Osteocyte (in vitro differentiated cells): ENCODE measurements around the gene ZDHHC5. TPM values are rescaled to one million over a fixed set of nuclear protein-coding genes. Genes with fewer than 3 reads are reported as not detected.
"Not testable (repeated sequence)": the region's sequence is repeated elsewhere in the genome, so short reads cannot be mapped to it uniquely, and the experiment has no call there.

Experiments used
- DNase-seq: peaks from one replicate; pipeline ENCODE4 v3.0.0; 2021; ENCODE audit warnings: mixed read lengths; ENCODE audit not compliant: unreplicated experiment; ENCODE audit errors: extremely low spot score
- H3K27ac Mint-ChIP-seq: one replicate; pipeline ENCODE4 v1.8.0; 2021; ENCODE audit warnings: mild to moderate bottlenecking, mixed read lengths; ENCODE audit not compliant: unreplicated experiment
- H3K27me3 Mint-ChIP-seq: one replicate; pipeline ENCODE4 v1.8.0; 2021; ENCODE audit warnings: mixed read lengths; ENCODE audit not compliant: unreplicated experiment
- H3K36me3 Mint-ChIP-seq: one replicate; pipeline ENCODE4 v1.8.0; 2021; ENCODE audit warnings: mixed read lengths; ENCODE audit not compliant: unreplicated experiment
- H3K4me1 Mint-ChIP-seq: one replicate; pipeline ENCODE4 v1.8.0; 2021; ENCODE audit warnings: mixed read lengths; ENCODE audit not compliant: unreplicated experiment
- H3K4me3 Mint-ChIP-seq: one replicate; pipeline ENCODE4 v1.8.0; 2021; ENCODE audit warnings: mild to moderate bottlenecking, moderate library complexity, mixed read lengths; ENCODE audit not compliant: unreplicated experiment
- H3K9me3 Mint-ChIP-seq: one replicate; pipeline ENCODE4 v1.8.0; 2021; ENCODE audit warnings: mixed read lengths; ENCODE audit not compliant: unreplicated experiment
- total RNA-seq: library from RNA; stranded (reverse); gene quantifications from 2 replicates; pipeline ENCODE4 v1.2.1, GENCODE V29; 2021
- TF ChIP-seq, protein P1 (sequence below): fragments of 200-600 bp; sonication (generic); IDR thresholded peaks from 2 replicates; pipeline ENCODE4 v1.5.0; 2021; ENCODE audit warnings: antibody characterized with exemption, mild to moderate bottlenecking, moderate library complexity

ZDHHC5 gene
- total RNA-seq, 1 donor from 2014 or later: 60.5 TPM

DNA sequence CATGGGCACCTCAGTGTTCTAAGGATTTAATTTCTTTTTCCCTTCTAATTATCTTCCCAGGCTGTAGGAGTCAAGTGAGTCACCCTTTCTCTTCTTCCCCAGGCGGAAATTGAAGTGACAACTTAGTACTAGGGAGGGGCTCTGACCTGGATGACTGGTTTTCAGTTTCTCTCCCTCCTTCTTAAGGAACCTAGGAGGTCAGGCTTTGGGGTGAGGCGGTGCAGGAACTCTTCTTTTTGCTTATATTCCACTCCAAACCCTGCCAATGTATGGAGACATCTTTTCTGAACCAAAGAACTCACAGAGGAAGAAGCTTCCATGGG lies 12.6 kb downstream of the ZDHHC5 start:
- Mint-ChIP-seq H3K9me3 (no peaks in the 10 kb centered on the region), H3K36me3 (peaks cover 29% of the 10 kb centered on the region), H3K4me1 (peaks cover 5% of the 10 kb centered on the region), H3K27me3 (no peaks in the 10 kb centered on the region), H3K27ac (no peak overlapping the region), H3K4me3 (no peak overlapping the region)
- no peak for DNase-seq
- TF ChIP-seq, protein P1, sequence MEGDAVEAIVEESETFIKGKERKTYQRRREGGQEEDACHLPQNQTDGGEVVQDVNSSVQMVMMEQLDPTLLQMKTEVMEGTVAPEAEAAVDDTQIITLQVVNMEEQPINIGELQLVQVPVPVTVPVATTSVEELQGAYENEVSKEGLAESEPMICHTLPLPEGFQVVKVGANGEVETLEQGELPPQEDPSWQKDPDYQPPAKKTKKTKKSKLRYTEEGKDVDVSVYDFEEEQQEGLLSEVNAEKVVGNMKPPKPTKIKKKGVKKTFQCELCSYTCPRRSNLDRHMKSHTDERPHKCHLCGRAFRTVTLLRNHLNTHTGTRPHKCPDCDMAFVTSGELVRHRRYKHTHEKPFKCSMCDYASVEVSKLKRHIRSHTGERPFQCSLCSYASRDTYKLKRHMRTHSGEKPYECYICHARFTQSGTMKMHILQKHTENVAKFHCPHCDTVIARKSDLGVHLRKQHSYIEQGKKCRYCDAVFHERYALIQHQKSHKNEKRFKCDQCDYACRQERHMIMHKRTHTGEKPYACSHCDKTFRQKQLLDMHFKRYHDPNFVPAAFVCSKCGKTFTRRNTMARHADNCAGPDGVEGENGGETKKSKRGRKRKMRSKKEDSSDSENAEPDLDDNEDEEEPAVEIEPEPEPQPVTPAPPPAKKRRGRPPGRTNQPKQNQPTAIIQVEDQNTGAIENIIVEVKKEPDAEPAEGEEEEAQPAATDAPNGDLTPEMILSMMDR: no peak

DNA sequence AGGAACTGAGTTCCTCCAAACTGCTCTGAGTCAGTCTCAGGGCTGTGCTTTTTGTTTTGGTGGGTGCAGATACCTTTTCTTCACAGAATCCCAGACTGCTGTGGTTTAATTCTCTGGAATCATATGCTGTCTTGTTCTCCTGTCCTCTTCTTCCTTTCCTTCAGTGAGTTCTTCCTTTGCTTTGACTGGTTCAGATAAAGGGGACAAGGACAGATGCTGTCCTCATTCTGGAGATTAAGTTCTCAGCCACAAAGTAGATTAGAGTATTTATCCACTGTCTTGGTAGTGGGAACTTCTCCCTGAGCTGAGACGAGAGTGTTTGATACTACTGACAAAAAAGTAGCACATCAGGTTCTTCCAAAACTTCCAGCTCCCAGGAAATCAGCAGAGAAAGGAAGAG lies 13.3 kb downstream of the ZDHHC5 start:
- Mint-ChIP-seq H3K4me3 (no peak overlapping the region), H3K4me1 (peaks cover 5% of the 10 kb centered on the region), H3K27ac (no peak overlapping the region), H3K27me3 (no peaks in the 10 kb centered on the region), H3K36me3 (peaks cover 26% of the 10 kb centered on the region), H3K9me3 (no peaks in the 10 kb centered on the region)
- TF ChIP-seq, protein P1: no peak
- DNase-seq: no peak

DNA sequence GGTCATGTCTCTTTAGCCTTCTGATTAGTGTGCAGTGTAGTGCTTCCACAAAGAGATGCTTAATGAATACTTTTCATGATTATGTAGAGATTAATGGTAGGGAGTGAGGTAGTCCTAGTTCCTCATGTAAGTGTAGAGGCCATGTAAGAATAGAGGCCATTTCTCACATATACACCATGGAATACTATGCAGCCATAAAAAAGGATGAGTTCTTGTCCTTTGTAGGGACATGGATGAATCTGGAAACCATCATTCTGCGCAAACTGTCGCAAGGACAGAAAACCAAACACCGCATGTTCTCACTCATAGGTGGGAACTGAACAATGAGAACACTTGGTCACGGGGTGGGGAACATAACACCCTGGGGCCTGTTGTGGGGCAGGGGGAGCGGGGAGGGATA lies 22.6 kb downstream of the ZDHHC5 start:
- H3K9me3 Mint-ChIP-seq, H3K27me3 Mint-ChIP-seq, DNase-seq, H3K4me3 Mint-ChIP-seq, H3K4me1 Mint-ChIP-seq, H3K27ac Mint-ChIP-seq: not testable (repeated sequence)
- peaks cover 41% of the 10 kb centered on the region for H3K36me3 Mint-ChIP-seq

DNA sequence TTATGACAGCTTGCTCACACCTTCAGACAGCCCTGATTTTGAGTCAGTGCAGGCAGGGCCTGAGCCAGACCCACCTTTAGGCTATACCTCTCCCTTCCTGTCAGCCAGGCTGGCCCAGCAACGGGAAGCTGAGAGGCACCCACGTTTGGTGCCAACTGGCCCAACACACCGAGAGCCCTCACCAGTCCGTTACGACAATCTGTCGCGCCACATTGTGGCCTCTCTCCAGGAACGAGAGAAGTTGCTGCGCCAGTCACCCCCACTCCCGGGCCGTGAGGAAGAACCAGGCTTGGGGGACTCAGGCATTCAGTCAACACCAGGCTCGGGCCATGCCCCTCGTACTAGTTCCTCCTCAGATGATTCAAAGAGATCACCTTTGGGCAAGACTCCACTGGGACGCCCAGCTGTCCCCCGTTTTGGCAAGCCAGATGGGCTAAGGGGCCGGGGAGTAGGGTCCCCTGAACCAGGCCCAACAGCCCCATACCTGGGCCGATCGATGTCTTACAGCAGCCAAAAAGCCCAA lies 31.0 kb downstream of the ZDHHC5 start:
- Mint-ChIP-seq H3K27me3 (no peaks in the 10 kb centered on the region), H3K4me1 (no peaks in the 10 kb centered on the region), H3K27ac (no peak overlapping the region), H3K9me3 (no peaks in the 10 kb centered on the region), H3K36me3 (peaks cover 49% of the 10 kb centered on the region), H3K4me3 (no peak overlapping the region)
- no peak for DNase-seq
- TF ChIP-seq, protein P1: no peak

DNA sequence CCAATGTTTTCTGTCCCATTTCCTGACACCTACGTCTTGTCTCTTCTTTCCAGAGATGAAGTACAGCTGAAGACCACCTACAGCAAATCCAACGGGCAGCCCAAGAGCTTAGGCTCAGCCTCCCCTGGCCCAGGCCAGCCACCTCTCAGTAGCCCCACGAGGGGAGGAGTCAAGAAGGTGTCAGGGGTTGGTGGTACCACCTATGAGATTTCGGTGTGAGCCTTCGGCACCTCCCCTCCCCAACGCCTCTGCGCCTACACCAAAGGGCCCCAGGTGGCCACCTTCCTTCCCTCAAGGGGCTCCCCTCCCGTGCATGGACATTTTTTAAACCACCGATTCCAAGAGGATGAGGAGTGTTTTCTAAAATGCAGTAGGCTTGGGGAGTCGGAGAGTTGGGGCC lies 31.9 kb downstream of the ZDHHC5 start:
- peaks cover 57% of the 10 kb centered on the region for H3K36me3 Mint-ChIP-seq
- TF ChIP-seq, protein P1: no peak
- H3K4me1 Mint-ChIP-seq: no peaks in the 10 kb centered on the region
- no peaks in the 10 kb centered on the region for H3K27me3 Mint-ChIP-seq
- no peaks in the 10 kb centered on the region for H3K9me3 Mint-ChIP-seq
- no peak for DNase-seq
- H3K27ac Mint-ChIP-seq: no peak overlapping the region
- no peak overlapping the region for H3K4me3 Mint-ChIP-seq

DNA sequence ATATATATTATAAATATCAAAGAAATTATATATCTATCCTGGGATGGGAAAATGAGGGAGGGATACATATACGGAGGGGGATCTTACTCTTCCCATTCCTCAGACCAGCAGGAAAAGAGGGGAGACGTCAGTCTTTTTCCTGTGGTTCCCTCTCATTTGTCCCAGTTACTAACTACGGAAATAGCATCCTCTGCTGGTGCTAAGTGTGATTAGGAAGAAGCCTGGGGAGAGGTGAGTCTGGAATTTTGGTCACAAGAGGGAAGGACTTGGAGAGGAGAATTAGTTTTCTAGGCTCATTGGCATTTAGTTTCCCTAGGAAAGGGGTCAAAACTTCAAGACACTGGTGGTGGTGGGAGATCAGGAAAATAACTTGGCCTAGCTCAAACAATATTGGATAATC lies 32.5 kb downstream of the ZDHHC5 start:
- Mint-ChIP-seq H3K27me3 (no peaks in the 10 kb centered on the region), H3K36me3 (peaks cover 54% of the 10 kb centered on the region), H3K27ac (no peak overlapping the region), H3K4me3 (no peak overlapping the region), H3K4me1 (no peaks in the 10 kb centered on the region), H3K9me3 (no peaks in the 10 kb centered on the region)
- TF ChIP-seq, protein P1: no peak
- no peak for DNase-seq
